Erythroblast (primary cell): ENCODE data around the gene CACNB4.

Source experiments
- GATA1 ChIP-seq: IDR thresholded peaks from 2 replicates; pipeline ENCODE4 v1.6.1; 2011; ENCODE audit warnings: low read depth, mild to moderate bottlenecking, control low read depth, low read length, moderate library complexity
- POLR2A ChIP-seq: IDR thresholded peaks from 2 replicates; pipeline ENCODE4 v1.6.1; 2011; ENCODE audit warnings: mild to moderate bottlenecking, low read length

DNA sequence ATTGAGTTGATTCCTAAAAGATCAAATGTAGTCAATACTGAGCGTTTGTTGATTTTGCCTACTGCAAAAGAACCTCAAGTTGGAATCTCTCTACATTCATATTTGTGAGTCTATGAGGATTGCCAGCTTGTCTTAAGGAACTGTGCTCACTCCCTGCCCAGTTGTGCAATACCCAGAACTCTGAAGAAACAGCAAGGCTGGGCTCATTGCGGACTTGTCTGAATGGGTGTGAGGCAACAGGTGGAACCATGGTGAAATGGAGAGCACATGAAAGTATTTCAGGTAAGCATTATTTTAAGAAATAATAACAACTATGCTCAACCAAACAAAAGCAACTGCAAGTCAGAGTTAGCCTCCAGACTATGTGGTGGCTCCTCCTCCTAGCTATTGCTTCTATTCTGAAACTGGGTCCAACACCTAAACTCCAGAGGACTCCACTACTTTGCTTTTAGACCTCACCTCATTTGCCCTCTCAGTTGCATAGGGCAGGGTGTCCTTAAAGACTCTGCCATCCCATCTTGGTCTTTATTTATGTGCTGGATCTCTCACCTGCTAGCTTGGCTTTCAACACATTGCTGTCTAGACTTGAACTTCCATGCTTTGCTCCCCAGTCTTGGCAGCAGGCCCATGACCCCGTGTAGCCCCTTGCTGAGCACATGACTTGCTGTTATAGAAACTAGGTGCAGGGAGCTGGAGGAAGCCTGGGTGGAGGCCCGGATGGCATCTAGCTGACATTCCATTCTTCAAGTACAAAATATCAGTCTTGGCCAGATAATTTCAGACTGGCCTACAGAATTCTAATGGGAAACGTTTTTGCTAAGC lies 175.8 kb downstream of the CACNB4 start:
- TF ChIP-seq POLR2A (no peak), GATA1 (no peak)
